Panc1 (cell line): Measurements from ENCODE around the gene TMC3.

Experiments used
- POLR2AphosphoS5 ChIP-seq: IDR thresholded peaks from 2 replicates; pipeline ENCODE4 v1.6.1; 2012; ENCODE audit warnings: mild to moderate bottlenecking, low read depth, low read length, moderate library complexity
- TCF7L2 ChIP-seq: IDR thresholded peaks from 2 replicates; pipeline ENCODE4 v1.6.1; 2011; ENCODE audit warnings: mild to moderate bottlenecking, low read depth, low read length, inconsistent platforms
- TF ChIP-seq, protein P1 (sequence below): fragments of 450-650 bp; IDR thresholded peaks from 2 replicates; pipeline ENCODE4 v1.5.1; 2017; ENCODE audit warnings: mild to moderate bottlenecking

DNA sequence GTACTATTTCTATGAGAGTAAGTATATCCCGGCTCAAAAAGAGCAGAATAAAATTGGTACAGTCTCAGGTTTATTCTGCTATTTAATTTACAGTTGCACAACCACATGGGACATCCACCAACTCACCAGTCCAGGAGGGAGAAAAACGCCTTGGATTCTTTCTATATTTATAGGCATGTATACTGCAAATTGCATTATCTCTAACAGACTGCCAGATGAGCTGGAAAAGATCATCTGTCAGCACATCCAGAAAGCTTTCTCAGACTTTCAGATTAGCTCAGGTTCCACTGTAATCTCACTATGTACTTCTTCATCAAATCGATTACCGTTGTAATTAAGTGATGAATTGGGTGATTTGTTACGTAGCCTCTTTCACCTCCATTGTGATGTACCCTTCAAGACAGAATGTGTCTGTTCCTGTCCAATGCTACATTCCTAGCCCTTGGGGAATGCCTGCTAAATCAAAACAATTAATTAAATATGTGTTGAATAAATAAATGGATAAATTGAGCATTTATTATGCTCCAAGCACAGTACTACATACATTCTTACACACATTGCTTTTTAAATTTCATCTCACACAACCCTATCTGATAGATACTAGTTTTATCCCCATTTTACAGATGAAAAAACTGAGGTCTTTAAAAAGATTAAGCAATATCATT lies 38.1 kb upstream of the TMC3 start:
- TF ChIP-seq, protein P1, sequence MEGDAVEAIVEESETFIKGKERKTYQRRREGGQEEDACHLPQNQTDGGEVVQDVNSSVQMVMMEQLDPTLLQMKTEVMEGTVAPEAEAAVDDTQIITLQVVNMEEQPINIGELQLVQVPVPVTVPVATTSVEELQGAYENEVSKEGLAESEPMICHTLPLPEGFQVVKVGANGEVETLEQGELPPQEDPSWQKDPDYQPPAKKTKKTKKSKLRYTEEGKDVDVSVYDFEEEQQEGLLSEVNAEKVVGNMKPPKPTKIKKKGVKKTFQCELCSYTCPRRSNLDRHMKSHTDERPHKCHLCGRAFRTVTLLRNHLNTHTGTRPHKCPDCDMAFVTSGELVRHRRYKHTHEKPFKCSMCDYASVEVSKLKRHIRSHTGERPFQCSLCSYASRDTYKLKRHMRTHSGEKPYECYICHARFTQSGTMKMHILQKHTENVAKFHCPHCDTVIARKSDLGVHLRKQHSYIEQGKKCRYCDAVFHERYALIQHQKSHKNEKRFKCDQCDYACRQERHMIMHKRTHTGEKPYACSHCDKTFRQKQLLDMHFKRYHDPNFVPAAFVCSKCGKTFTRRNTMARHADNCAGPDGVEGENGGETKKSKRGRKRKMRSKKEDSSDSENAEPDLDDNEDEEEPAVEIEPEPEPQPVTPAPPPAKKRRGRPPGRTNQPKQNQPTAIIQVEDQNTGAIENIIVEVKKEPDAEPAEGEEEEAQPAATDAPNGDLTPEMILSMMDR: no peak
- no peak for TF ChIP-seq POLR2AphosphoS5
- TF ChIP-seq TCF7L2: no peak
